Cardiac atrium fibroblast (primary cell): ENCODE data around the gene INPP5K. TPM values are rescaled to one million over a fixed set of nuclear protein-coding genes. Genes with fewer than 3 reads are reported as not detected.

ENCODE experiments used
- total RNA-seq: library from RNA; depleted of rRNA; stranded (reverse); fragments of >200 nt; gene quantifications from 2 replicates; pipeline ENCODE4 v1.2.3, GENCODE V29; 2015

Gene INPP5K
- 23.2 and 45.3 TPM in 2 replicates for total RNA-seq

DNA sequence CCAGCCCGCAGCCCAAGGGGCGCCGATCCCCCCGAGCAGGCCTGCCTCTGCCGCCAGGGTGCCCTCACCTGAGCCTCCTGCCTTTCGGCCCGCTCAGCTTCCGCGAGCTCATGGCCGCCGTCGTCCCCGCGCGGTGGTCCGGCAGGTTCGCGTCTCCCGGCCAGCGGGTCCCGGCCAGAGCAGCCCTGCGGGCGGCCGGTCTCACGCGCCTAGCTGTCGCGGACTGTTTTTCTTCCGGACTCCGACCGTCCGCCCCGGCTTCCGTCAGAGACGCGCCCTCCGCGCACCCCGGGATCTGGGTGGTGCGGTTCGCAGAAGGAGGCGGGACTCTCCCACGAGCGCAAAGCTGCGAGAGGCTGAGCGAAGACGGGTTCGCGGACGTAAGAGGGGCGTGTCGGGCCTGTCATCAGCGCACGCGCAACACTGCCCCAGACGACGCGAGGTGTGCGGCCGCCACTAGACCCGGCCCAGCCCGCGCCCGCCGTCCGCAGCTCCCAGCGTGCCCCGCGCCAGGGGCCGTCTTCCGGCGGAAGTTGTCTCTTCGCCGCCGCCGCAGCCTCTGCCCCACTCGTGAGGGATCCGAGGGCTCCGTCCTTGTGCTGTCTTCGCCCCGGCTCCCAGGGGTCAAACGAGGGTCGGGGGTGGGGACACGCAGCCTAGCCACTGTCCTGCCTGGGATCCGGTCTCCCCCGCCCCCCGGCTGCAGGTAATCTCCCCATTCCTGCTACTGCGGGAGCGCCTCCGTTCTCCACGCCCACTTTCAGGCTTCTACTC, at the start of gene INPP5K:
Gene INPP5K, minus strand, starts transcription at position 225 of the 774 bp plus-strand sequence. Its CDS starts 113 bp downstream, at position 112.

DNA sequence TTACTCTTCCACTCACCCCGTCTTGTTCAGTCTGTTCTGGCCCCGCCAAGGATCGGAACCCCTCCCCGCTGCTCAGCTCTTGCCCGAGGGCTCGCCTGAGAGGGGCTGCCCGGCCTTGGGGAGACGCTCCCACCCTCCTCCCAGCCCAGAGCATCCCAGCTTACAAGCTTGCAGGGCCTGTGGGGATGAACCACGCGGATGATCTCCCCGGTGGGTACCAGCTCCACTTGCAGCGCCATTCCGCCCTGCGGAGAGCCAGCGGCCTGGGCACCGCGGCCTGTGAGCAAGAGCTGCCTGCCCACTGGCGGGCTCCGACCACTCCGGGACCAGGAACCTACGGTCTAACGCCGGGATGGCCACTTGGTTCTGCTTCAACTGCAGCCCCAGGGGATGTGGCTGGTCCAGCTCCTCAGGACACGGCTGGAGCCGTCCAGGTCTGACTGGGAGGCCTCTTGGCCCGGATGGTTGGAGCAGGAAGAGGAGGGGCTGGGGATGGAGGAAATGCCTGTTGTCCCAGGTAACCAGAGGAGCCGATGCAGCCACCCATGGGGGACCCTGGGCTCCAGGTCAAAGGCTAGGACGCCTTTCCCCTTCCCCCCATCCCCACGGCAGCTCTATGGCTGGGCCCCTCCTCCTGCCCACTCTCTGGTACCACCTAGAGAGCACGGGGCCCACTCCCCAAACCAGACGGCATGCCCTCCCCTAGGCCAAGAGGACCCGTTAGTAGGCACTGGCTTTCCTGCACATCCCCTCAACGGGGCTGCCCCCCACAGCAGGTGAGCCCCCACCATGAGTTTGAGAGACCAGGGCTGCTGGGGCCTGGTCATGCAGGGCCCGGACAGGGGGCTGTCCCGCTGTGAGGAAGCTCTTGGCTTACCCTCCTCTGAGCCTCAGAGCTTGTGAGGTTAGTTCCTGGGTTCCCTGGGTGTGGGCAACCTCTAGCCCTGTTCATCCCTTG, 23.9 kb downstream of the INPP5K start, which contains the start of gene MYO1C:
Gene MYO1C, minus strand, starts transcription at position 438 of the 958 bp plus-strand sequence. Its CDS starts 199 bp downstream, at position 239.

DNA sequence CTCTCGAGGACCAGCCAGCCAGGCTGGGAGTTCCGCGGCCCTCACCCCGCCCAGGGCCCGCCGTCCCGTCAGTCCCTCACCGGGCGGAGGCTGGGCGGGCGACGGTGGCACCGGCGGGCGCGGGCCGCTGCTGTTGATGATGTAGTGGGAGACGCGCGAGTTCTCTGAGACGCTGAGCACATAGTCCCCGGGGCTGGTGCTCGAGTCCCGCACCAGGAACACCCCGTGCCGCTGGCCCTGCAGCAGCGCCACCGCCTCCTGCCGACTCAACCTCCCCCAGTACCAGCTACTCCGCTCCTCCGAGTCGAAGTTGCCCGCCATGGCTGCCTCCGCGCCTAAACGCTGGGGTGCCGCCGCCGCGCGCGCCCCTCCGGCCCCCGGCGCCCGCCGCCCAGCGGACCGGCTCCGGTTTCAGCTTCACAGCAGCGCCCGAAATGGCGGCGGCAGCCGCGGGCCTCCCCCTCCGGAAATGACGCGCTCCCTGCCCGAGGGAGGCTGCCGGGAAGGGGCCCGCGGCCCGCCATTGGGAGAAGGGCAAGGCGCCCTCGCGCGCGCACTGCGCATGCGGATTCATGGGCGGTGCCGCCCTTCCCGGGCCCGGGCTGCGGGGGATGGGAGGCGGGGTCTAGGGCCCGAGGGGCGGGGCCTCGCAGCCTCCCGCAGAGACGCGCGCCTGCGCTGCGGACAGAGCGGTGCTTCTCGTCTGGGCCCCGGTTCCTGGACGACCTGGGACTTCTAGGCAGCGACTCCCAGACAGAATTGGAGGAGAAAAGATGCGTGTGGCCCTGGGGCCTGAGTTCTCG, 60.4 kb downstream of the INPP5K start, which contains the start of gene CRK:
Gene CRK, minus strand, starts transcription at position 436 of the 803 bp plus-strand sequence. Its CDS starts 115 bp downstream, at position 321.

Other genes starting within 250 kb of the INPP5K start
- not detected in 2 replicates for gene BHLHA9, start 246.2 kb downstream of the INPP5K start, total RNA-seq
- gene TRARG1, start 236.9 kb downstream of the INPP5K start, total RNA-seq, result not detected in 2 replicates
- 424 and 527 TPM in 2 replicates for gene YWHAE, start 116.4 kb downstream of the INPP5K start, total RNA-seq
- 71.5 and 79.1 TPM in 2 replicates for gene CRK, start 60.4 kb downstream of the INPP5K start, total RNA-seq
- 133 and 134 TPM in 2 replicates for gene MYO1C, start 23.9 kb downstream of the INPP5K start, total RNA-seq
- 25.3 and 29.5 TPM in 2 replicates for gene PITPNA, start 46.2 kb upstream of the INPP5K start, total RNA-seq
- 11.6 and 26.1 TPM in 2 replicates for gene SLC43A2, start 112.2 kb upstream of the INPP5K start, total RNA-seq
- gene SCARF1, start 129.1 kb upstream of the INPP5K start, total RNA-seq, result 0.54 and 3.1 TPM in 2 replicates
- 9.7 and 12.2 TPM in 2 replicates for gene RILP, start 133.3 kb upstream of the INPP5K start, total RNA-seq
- gene PRPF8, start 168.3 kb upstream of the INPP5K start, total RNA-seq, result 90.6 and 116 TPM in 2 replicates
- gene TLCD2, start 193.8 kb upstream of the INPP5K start, total RNA-seq, result 2.3 and 3.1 TPM in 2 replicates
- gene WDR81, start 208.1 kb upstream of the INPP5K start, total RNA-seq, result 16.1 and 17.2 TPM in 2 replicates
- 0.65 TPM in 1 of 2 replicates, not detected in the other for gene SERPINF2, start 226.3 kb upstream of the INPP5K start, total RNA-seq
- gene SERPINF1, start 245.4 kb upstream of the INPP5K start, total RNA-seq, result 424 and 472 TPM in 2 replicates